GM12878 (cell line): ENCODE measurements around the gene S100A4. TPM values are rescaled to one million over a fixed set of nuclear protein-coding genes. Genes with fewer than 3 reads are reported as not detected.
A peak's percentile ranks its signal among the peaks of the same experiment; 100 is the strongest.

ENCODE experiments used
- ATF2 ChIP-seq: IDR thresholded peaks from 2 replicates; pipeline ENCODE4 v1.6.1; 2012; ENCODE audit warnings: low read length, inconsistent platforms
- CTCF ChIP-seq, 3 experiments: IDR thresholded peaks in 2 of 3; conservative IDR thresholded peaks in 1 of 3; 2 replicates each; pipeline ENCODE4 v1.5.1; 2011; ENCODE audit warnings: low read depth in 3 of 3, low read length in 3 of 3, mild to moderate bottlenecking in 3 of 3, control low read depth in 2 of 3, moderate library complexity in 2 of 3, inconsistent platforms in 1 of 3, mixed read lengths in 1 of 3; ENCODE audit not compliant: control insufficient read depth in 2 of 3, insufficient read depth in 1 of 3; ENCODE audit errors: extremely low read depth in 1 of 3
- FOS ChIP-seq: IDR thresholded peaks from 3 replicates; pipeline ENCODE4 v1.6.1; 2011; ENCODE audit warnings: borderline replicate concordance; ENCODE audit not compliant: insufficient read length; ENCODE audit errors: extremely low read depth
- FOXK2 ChIP-seq: fragments of 450-650 bp; IDR thresholded peaks from 2 replicates; pipeline ENCODE4 v1.6.1; 2017; ENCODE audit warnings: mild to moderate bottlenecking, moderate library complexity
- HDAC2 ChIP-seq: fragments of 200-600 bp; sonication (generic); IDR thresholded peaks from 2 replicates; pipeline ENCODE4 v1.6.1; 2017
- HDAC6 ChIP-seq: fragments of 200-600 bp; sonication (generic); IDR thresholded peaks from one replicate; pipeline ENCODE4 v1.8.0; 2017; ENCODE audit warnings: antibody characterized with exemption; ENCODE audit not compliant: unreplicated experiment
- MEF2A ChIP-seq: IDR thresholded peaks from 2 replicates; pipeline ENCODE4 v1.6.1; 2011; ENCODE audit warnings: low read depth, mild to moderate bottlenecking, low read length, moderate library complexity; ENCODE audit not compliant: insufficient read depth
- NFIC ChIP-seq: IDR thresholded peaks from 2 replicates; pipeline ENCODE4 v1.6.1; 2012; ENCODE audit warnings: low read depth, mild to moderate bottlenecking, inconsistent platforms, low read length, moderate library complexity
- NR2F1 ChIP-seq: fragments of 450-650 bp; conservative IDR thresholded peaks from 2 replicates; pipeline ENCODE4 v1.6.1; 2017; ENCODE audit warnings: mild to moderate bottlenecking
- NRF1 ChIP-seq: conservative IDR thresholded peaks from 2 replicates; pipeline ENCODE4 v1.6.1; 2011; ENCODE audit warnings: mild to moderate bottlenecking, low read depth, low read length, improper control_type of control experiment
- PML ChIP-seq: IDR thresholded peaks from 2 replicates; pipeline ENCODE4 v1.6.1; 2012; ENCODE audit warnings: low read length, inconsistent platforms
- SIN3A ChIP-seq: IDR thresholded peaks from 2 replicates; pipeline ENCODE4 v1.6.1; 2012; ENCODE audit warnings: low read depth, low read length, improper control_type of control experiment
- SREBF2 ChIP-seq: IDR thresholded peaks from 2 replicates; pipeline ENCODE4 v1.6.1; 2012; ENCODE audit warnings: mild to moderate bottlenecking, low read length
- YBX1 ChIP-seq: fragments of 450-650 bp; IDR thresholded peaks from 2 replicates; pipeline ENCODE4 v1.6.1; 2016; ENCODE audit warnings: antibody characterized with exemption
- ZNF592 ChIP-seq: fragments of 450-650 bp; IDR thresholded peaks from 2 replicates; pipeline ENCODE4 v1.6.1; 2017; ENCODE audit warnings: mild to moderate bottlenecking, moderate library complexity
- ZNF622 ChIP-seq: fragments of 450-650 bp; IDR thresholded peaks from 2 replicates; pipeline ENCODE4 v1.6.1; 2017; ENCODE audit warnings: mild to moderate bottlenecking, inconsistent platforms
- polyA plus RNA-seq, 11 experiments: library from polyadenylated mRNA; depleted of rRNA in 4 of 11; unstranded in 6 of 11; stranded (reverse) in 5 of 11; fragments of >200 nt; fragmentation: Nextera tagmentation in 4 of 11; fragmentation: Illumina TruSeq in 1 of 11; extraction: Ambion mirVana in 4 of 11; extraction: Trizol in 1 of 11; gene quantifications; 1 replicate in 1 of 11; 2 replicates in 10 of 11; pipeline versions ENCODE4 v1.2.1 to v1.2.3, GENCODE V29; 2011 to 2016; ENCODE audit warnings: inconsistent platforms in 2 of 11, missing spikeins in 2 of 11, low read depth in 1 of 11
- total RNA-seq, 4 experiments: library from RNA; depleted of rRNA in 3 of 4; stranded (reverse); fragments of >200 nt in 3 of 4; fragmentation: Illumina TruSeq in 1 of 4; extraction: Trizol in 1 of 4; gene quantifications; 2 replicates each; pipeline versions ENCODE4 v1.2.1 to v1.2.3, GENCODE V29; 2013 to 2021
- TF ChIP-seq, protein P1 (sequence below): fragments of 450-650 bp; IDR thresholded peaks from 2 replicates; pipeline ENCODE4 v1.6.1; 2017; ENCODE audit warnings: low read depth, mild to moderate bottlenecking, moderate library complexity
- TF ChIP-seq, protein P2 (sequence below): fragments of 450-650 bp; conservative IDR thresholded peaks from 2 replicates; pipeline ENCODE4 v1.6.1; 2017; ENCODE audit warnings: mild to moderate bottlenecking, moderate library complexity

S100A4 gene
- total and polyA plus RNA-seq, 10 of the 15 experiments (the other 5 are each of a cell fraction or from before 2014, with no cell fraction given) = 4.3 to 104 (median 27.3) TPM

DNA sequence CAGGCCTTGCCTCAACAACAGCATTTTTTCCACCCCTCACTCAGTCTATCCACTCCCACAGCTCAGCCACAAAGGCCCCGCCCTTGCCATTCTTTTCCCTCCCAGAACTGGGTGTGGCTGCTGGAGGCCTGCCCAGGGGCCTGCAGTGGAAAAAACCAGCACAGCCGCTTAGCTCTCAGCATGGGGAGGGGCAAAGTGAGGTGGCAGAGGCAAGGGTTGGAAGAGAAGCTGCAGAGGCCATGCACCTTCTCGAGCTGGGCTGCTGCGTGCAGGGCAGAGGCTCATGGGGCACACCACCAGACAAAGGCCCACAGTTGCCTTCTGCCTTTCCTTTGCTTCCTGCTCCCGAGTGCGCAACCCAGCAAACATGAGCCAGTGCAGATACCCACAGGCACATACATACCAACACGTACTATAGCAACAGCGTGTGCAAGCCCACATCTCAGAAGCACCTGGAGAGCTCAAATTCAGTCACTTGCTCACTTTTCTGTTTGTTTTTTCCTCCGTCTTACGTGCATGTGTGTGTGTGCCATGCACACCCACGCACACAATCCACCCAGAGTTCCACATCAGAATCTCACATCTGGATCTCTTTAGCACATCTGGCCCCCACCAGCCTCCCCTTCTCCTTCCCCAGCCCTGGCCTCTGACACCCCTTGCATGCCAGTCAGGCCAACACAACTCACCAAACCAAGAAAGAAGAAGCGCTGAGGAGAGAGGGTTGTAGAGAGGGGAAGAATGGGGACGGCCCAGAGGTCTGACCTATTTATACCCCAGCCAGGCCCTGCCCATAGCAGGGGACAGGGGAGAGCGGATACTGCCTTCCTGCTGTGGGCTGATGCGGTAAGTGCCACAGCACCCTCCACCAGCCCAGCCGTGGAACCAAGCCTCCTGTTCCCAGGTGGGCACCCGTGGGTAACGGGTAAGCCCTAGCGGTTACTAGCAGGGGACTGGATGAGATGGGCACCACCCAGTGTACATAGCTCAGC lies at the start of gene S100A4 (continued):
- no peak for TF ChIP-seq NR2F1
- TF ChIP-seq, protein P1, sequence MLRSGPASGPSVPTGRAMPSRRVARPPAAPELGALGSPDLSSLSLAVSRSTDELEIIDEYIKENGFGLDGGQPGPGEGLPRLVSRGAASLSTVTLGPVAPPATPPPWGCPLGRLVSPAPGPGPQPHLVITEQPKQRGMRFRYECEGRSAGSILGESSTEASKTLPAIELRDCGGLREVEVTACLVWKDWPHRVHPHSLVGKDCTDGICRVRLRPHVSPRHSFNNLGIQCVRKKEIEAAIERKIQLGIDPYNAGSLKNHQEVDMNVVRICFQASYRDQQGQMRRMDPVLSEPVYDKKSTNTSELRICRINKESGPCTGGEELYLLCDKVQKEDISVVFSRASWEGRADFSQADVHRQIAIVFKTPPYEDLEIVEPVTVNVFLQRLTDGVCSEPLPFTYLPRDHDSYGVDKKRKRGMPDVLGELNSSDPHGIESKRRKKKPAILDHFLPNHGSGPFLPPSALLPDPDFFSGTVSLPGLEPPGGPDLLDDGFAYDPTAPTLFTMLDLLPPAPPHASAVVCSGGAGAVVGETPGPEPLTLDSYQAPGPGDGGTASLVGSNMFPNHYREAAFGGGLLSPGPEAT = no peak
- TF ChIP-seq MEF2A = no peak
- TF ChIP-seq CTCF (IDR thresholded peaks at IDR 0.05 in 2 of 3, conservative IDR thresholded peaks at IDR 0.05 in 1 of 3; ENCODE audit: control insufficient read depth in 2 of 3, extremely low read depth in 1 of 3, insufficient read depth in 1 of 3, low read depth in 3 of 3, low read length in 3 of 3) = no peak
- no peak for TF ChIP-seq HDAC2
- no peak for TF ChIP-seq SREBF2
- no peak for TF ChIP-seq HDAC6
- TF ChIP-seq YBX1 = no peak
- TF ChIP-seq ZNF622 = no peak
- no peak for TF ChIP-seq SIN3A
- TF ChIP-seq, protein P2, sequence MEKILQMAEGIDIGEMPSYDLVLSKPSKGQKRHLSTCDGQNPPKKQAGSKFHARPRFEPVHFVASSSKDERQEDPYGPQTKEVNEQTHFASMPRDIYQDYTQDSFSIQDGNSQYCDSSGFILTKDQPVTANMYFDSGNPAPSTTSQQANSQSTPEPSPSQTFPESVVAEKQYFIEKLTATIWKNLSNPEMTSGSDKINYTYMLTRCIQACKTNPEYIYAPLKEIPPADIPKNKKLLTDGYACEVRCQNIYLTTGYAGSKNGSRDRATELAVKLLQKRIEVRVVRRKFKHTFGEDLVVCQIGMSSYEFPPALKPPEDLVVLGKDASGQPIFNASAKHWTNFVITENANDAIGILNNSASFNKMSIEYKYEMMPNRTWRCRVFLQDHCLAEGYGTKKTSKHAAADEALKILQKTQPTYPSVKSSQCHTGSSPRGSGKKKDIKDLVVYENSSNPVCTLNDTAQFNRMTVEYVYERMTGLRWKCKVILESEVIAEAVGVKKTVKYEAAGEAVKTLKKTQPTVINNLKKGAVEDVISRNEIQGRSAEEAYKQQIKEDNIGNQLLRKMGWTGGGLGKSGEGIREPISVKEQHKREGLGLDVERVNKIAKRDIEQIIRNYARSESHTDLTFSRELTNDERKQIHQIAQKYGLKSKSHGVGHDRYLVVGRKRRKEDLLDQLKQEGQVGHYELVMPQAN = no peak
- TF ChIP-seq NFIC = no peak
- peak; percentile 85 for TF ChIP-seq FOXK2
- no peak for TF ChIP-seq ZNF592
- TF ChIP-seq PML = no peak
- TF ChIP-seq ATF2 = no peak
- TF ChIP-seq NRF1 = no peak
- TF ChIP-seq FOS = no peak
